GM13976 (cell line): ENCODE results near the gene NDUFA3.
"Not testable (repeated sequence)": the region's sequence is repeated elsewhere in the genome, so short reads cannot be mapped to it uniquely, and the experiment has no call there.

Experiments used
- DNase-seq: peaks from one replicate; pipeline ENCODE4 v3.0.0; 2012; ENCODE audit warnings: low spot score
- CTCF ChIP-seq: IDR thresholded peaks from 2 replicates; pipeline ENCODE4 v1.5.1; 2012; ENCODE audit warnings: borderline replicate concordance, mild to moderate bottlenecking; ENCODE audit not compliant: insufficient read depth; ENCODE audit errors: extremely low read depth, missing control alignments, control extremely low read depth
- in situ Hi-C: fragments of 300-500 bp; cut with MboI; formaldehyde crosslinking; loops from one replicate; pipeline ENCODE4 v1.12.0; 2022; ENCODE audit warnings: low sequenced_read_pairs, mixed read lengths, inconsistent platforms; ENCODE audit not compliant: unreplicated experiment

The NDUFA3 gene

DNA sequence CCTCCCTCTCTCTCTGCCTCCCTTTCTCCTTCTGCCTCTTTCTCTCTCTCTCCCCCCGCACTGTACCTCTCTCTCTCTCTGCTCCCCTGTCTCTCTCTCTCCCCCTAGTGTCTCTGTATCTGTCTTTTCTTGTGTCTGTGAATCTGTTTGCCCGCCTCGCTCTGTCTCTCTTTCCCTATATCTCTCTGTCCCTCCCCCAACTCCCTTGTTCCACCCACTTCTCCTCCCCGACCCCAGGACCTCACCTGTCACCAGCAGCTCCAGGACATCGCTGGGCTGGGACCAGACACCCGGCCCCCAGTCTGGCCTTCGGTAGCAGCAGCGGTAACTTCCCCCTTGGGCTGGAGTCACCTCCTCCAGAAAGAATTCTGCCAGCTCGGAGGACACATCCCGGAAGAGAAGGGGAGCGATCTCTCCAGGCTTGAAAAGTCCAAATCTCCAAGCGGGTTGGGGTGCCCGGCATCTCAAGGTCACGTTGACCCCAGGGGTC lies 6.0 kb upstream of the NDUFA3 start:
- no peak for DNase-seq
- peak; percentile 23 for TF ChIP-seq CTCF
- in situ Hi-C loops: no loop called here

- in situ Hi-C loops: no loop called here
- TF ChIP-seq CTCF: no peak
Observed at GRCh38 chr19:54099190-54099902, 3.3 kb upstream of the NDUFA3 start.

DNA sequence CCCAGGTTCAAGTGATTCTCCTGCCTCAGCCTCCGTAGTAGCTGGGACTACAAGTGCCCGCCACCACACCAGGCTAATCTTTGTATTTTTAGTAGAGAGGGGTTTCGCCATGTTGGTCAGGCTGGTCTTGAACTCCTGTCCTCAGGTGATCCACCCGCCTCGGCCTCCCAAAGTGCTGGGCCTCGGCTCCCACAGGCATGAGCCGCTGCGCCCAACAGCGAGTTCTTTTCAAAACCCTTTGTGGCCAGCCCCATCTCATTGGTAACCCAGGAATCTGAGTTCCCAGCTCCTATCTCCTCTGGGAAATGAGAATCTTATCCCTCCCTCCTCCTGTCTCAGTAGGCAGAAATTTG lies 2.8 kb upstream of the NDUFA3 start:
- DNase-seq, in situ Hi-C loops: not testable (repeated sequence)

More at GRCh38 chr19:54099190-54099902, 3.3 kb upstream of the NDUFA3 start:
- DNase-seq: no peak

DNA sequence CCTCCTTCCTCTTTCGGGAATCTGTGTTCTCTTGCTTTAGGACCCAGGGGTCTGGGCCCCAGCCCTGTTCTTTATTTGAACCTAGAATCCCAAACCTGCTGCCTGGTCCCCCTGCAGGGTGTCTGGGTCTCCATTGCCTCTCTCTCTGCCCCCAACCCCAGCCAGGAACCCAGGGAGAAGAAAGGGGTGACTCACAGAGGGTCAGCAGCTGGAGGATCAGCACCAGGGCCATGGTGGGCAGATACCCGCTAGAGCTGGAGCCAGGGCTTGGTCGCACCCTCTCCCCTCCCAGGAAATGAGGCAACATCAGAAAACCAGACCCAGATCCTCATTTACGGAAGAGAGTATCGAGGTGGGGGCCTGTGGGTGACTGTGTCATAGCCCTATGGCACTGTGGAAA lies 2.1 kb upstream of the NDUFA3 start, which contains the start of gene OSCAR:
TSS of gene OSCAR (minus strand) at position 243 of the 400 bp plus-strand sequence. CDS start at position 232, 11 bp downstream.
- in situ Hi-C loops: no loop called here
- TF ChIP-seq CTCF: no peak
- DNase-seq: no peak

GRCh38 chr19:54104998-54105715 lies 2.5 kb downstream of the NDUFA3 start:
- no peak for DNase-seq
- in situ Hi-C loops: no loop called here
- no peak for TF ChIP-seq CTCF

DNA sequence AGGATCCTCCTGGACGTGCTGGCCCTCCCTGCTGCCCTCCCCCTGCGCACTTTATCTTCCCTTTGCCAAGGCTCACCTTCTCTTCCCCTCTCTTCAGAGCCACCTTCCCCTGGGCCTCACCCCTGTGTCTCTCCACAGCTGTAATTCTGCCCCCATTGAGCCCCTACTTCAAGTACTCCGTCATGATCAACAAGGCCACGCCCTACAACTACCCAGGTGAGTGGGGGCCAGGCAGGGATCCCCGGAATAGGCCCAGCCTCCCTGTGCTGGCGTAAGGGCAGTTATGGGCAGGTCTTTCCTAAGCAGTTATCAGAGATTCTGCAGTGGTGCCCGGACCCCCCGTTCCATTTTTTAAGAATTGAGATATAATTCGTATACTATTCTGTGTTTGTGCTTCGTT lies 3.1 kb downstream of the NDUFA3 start:
- in situ Hi-C loops: no loop called here
- TF ChIP-seq CTCF: no peak
- DNase-seq: no peak

DNA sequence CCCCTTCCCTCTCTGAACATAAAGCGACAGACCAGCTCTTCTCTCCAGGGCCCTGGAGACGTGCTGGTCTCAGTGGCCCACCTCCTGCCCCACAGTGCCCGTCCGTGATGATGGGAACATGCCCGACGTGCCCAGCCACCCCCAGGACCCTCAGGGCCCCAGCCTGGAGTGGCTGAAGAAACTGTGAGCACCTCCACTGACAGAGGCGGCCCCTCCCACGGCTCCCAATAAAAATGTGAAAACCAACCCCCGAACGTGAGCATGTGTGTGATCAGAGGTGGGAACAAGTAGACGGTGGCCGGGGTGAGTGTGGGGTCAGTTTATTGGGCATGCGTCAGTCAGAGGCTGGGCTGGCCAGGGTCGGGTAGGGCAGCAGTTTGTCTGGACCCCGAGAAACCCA lies 4.1 kb downstream of the NDUFA3 start:
- in situ Hi-C loops: no loop called here
- no peak for DNase-seq
- no peak for TF ChIP-seq CTCF
